Endothelial cell of umbilical vein (primary cell): ENCODE data around the gene MAN2B2. TPM values are rescaled to one million over a fixed set of nuclear protein-coding genes. Genes with fewer than 3 reads are reported as not detected.

Source experiments
- BruUV-seq: library from RNA; stranded (reverse); fragments of 400-500 nt; replicated peaks from 2 replicates; lab custom pipeline; 2021; lab: Mats Ljungman, UMichigan
- CTCF ChIA-PET: fragments of 300-600, 350-600 bp; sonication (Branson Sonifier 250); formaldehyde crosslinking; loops from one replicate; lab custom pipeline; 2021; ENCODE audit warnings: antibody characterized with exemption, inconsistent platforms; lab: Charles Lee
- POLR2A ChIA-PET: fragments of 300-600, 350-600 bp; sonication (Branson Sonifier 250); formaldehyde crosslinking; loops from one replicate; lab custom pipeline; 2021; ENCODE audit warnings: antibody characterized with exemption, inconsistent platforms; lab: Charles Lee
- DNase-seq: peaks from one replicate; pipeline ENCODE4 v3.0.0-alpha.2; 2011; ENCODE audit warnings: low read depth, low spot score
- FAIRE-seq: peaks from 2 replicates; lab custom pipeline; 2011; peaks lifted over from hg19 to GRCh38; lab: Jason Lieb, UNC
- H2AFZ ChIP-seq: 2 replicates; pipeline ENCODE4 v1.6.0; 2012; ENCODE audit warnings: low read depth, low read length, control low read depth, inconsistent platforms
- H3K27ac ChIP-seq: 2 replicates; pipeline ENCODE4 v1.5.1; 2011; ENCODE audit warnings: low read depth, mild to moderate bottlenecking, control low read depth, low read length, moderate library complexity; ENCODE audit not compliant: insufficient read depth
- H3K27me3 ChIP-seq, 2 experiments: 2 replicates each; pipeline versions ENCODE4 v1.6.0 to v1.6.1; 2011; ENCODE audit warnings: low read length in 2 of 2, mixed read lengths in 1 of 2; ENCODE audit not compliant: control insufficient read depth in 2 of 2, insufficient read depth in 2 of 2
- H3K36me3 ChIP-seq, 2 experiments: 2 replicates in 1 of 2; 3 replicates in 1 of 2; pipeline ENCODE4 v1.5.1; 2011; ENCODE audit warnings: low read length in 2 of 2, mild to moderate bottlenecking in 1 of 2, moderate library complexity in 1 of 2; ENCODE audit not compliant: control insufficient read depth in 2 of 2, insufficient read depth in 2 of 2; ENCODE audit errors: extremely low read depth in 1 of 2
- H3K4me1 ChIP-seq: 3 replicates; pipeline ENCODE4 v1.5.1; 2011; ENCODE audit warnings: mild to moderate bottlenecking, low read length; ENCODE audit not compliant: control insufficient read depth, insufficient read depth; ENCODE audit errors: extremely low read depth
- H3K4me2 ChIP-seq: 2 replicates; pipeline ENCODE4 v1.6.1; 2011; ENCODE audit warnings: low read length, control low read depth, mixed read lengths; ENCODE audit not compliant: insufficient read depth
- H3K4me3 ChIP-seq, 3 experiments: fragments of 200-600 bp in 1 of 3; sonication (generic), shearing (Covaris generic) in 1 of 3; replicated peaks in 1 of 3; 2 replicates each; pipeline ENCODE4 v1.5.1; 2011 to 2016; ENCODE audit warnings: control low read depth in 3 of 3, low read length in 3 of 3, mild to moderate bottlenecking in 2 of 3, inconsistent platforms in 1 of 3, low read depth in 1 of 3, moderate library complexity in 1 of 3; ENCODE audit not compliant: insufficient read depth in 1 of 3
- H3K79me2 ChIP-seq: 2 replicates; pipeline ENCODE4 v1.6.0; 2012; ENCODE audit warnings: low read length, inconsistent platforms; ENCODE audit not compliant: control insufficient read depth, insufficient read depth
- H3K9ac ChIP-seq: replicated peaks from 2 replicates; pipeline ENCODE3; 2011; ENCODE audit warnings: low read length, control low read depth; ENCODE audit not compliant: insufficient read depth; ENCODE audit errors: extremely low read depth
- H3K9me1 ChIP-seq: replicated peaks from 3 replicates; pipeline ENCODE4 v1.6.0; 2011; ENCODE audit warnings: mild to moderate bottlenecking, low read length; ENCODE audit not compliant: control insufficient read depth, insufficient read depth; ENCODE audit errors: extremely low read depth
- H3K9me3 ChIP-seq: replicated peaks from 2 replicates; pipeline ENCODE4 v1.5.1; 2012; ENCODE audit warnings: low read length, inconsistent platforms; ENCODE audit not compliant: control insufficient read depth, insufficient read depth
- H4K20me1 ChIP-seq: replicated peaks from 2 replicates; pipeline ENCODE3; 2011; ENCODE audit warnings: mild to moderate bottlenecking, low read length; ENCODE audit not compliant: control insufficient read depth, insufficient read depth; ENCODE audit errors: extremely low read depth
- EZH2 ChIP-seq: IDR thresholded peaks from 2 replicates; pipeline ENCODE4 v1.6.1; 2012; ENCODE audit warnings: borderline replicate concordance, low read depth, mild to moderate bottlenecking, moderate library complexity, low read length, inconsistent platforms; ENCODE audit not compliant: severe bottlenecking
- FOS ChIP-seq: IDR thresholded peaks from 2 replicates; pipeline ENCODE4 v1.6.1; 2011; ENCODE audit warnings: mild to moderate bottlenecking, low read length, moderate library complexity, borderline replicate concordance; ENCODE audit not compliant: insufficient read depth
- GATA2 ChIP-seq: IDR thresholded peaks from 2 replicates; pipeline ENCODE4 v1.7.0; 2011; ENCODE audit warnings: low read depth, mild to moderate bottlenecking, moderate library complexity, mixed read lengths, low read length; ENCODE audit not compliant: insufficient read length, insufficient read depth
- JUN ChIP-seq: IDR thresholded peaks from 2 replicates; pipeline ENCODE4 v1.6.1; 2011; ENCODE audit warnings: borderline replicate concordance, low read depth; ENCODE audit not compliant: insufficient read length, insufficient read depth
- MYC ChIP-seq: IDR thresholded peaks from one replicate; pipeline ENCODE4 v1.6.1; 2011; ENCODE audit warnings: mild to moderate bottlenecking, low read depth, low read length
- POLR2A ChIP-seq: IDR thresholded peaks from 2 replicates; pipeline ENCODE4 v1.6.1; 2012; ENCODE audit warnings: low read depth, mild to moderate bottlenecking, control low read depth, low read length
- POLR2AphosphoS5 ChIP-seq: IDR thresholded peaks from 2 replicates; pipeline ENCODE4 v1.6.1; 2012; ENCODE audit warnings: low read depth, mild to moderate bottlenecking, control low read depth, low read length, moderate library complexity; ENCODE audit not compliant: insufficient read depth
- dilution Hi-C: fragments of 300-500 bp; cut with MboI; formaldehyde crosslinking; loops from one replicate; pipeline ENCODE4 v1.15.0; 2019; ENCODE audit warnings: low sequenced_read_pairs; ENCODE audit not compliant: extremely low pct_ligation_motif_present
- intact Hi-C: fragments of 100-400 bp; cut with micrococcal nuclease; formaldehyde crosslinking; loops from one replicate; pipeline ENCODE4 v1.10.0; 2022
- polyA plus RNA-seq, 4 experiments: library from polyadenylated mRNA; depleted of rRNA in 3 of 4; stranded (reverse) in 3 of 4; unstranded in 1 of 4; fragments of >200 nt; gene quantifications; 2 replicates each; pipeline versions ENCODE4 v1.2.1 to v1.2.3, GENCODE V29; 2011 to 2012; ENCODE audit warnings: missing spikeins in 1 of 4
- total RNA-seq: library from RNA; stranded (reverse); gene quantifications from 2 replicates; pipeline ENCODE4 v1.2.3, GENCODE V29; 2021
- TF ChIP-seq, protein P1 (sequence below): IDR thresholded peaks from 2 replicates; pipeline ENCODE4 v1.6.1; 2011; ENCODE audit not compliant: insufficient read depth, insufficient read length
- TF ChIP-seq, protein P2 (sequence below), 2 donors: IDR thresholded peaks; 1 replicate in 1 of 2; 2 replicates in 1 of 2; pipeline ENCODE4 v1.5.1; 2011; ENCODE audit warnings: low read length in 2 of 2, mild to moderate bottlenecking in 2 of 2, moderate library complexity in 2 of 2, control low read depth in 1 of 2, inconsistent platforms in 1 of 2, low read depth in 1 of 2; ENCODE audit not compliant: insufficient read depth in 1 of 2; ENCODE audit errors: extremely low read depth in 1 of 2

Gene MAN2B2
- total and polyA plus RNA-seq, 2 donors (not counting 3 experiments of a cell fraction or from before 2014, with no cell fraction given) = 15.7 to 25.1 TPM

DNA sequence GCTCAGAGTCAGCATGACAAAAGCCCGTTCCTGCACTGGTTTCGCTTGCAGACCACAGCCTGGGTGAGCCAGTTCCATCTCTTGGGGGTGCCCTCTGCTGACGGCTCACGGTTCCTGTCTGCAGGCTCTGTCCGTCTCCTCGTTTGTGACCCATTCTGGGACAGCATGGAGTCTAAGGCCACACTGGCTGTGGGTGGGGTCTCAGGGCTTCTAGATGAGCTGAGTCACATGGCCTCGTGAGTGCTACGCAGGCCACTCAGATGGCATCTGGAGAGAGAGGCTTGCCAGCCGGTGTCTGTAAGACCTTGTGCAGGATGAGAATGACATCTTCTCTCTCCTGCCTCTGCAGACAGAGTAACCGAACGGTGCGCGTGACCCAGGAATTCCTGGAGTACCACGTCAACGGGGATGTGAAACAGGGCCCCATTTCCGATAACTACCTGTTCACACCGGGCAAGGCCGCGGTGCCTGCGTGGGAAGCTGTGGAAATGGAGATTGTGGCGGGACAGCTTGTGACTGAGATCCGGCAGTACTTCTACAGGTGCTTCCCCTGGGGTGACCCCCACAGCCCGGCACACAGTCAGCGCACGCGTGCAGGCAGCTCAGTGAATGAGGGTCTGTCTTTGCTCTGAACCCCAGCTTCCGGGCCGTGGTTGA lies 33.9 kb downstream of the MAN2B2 start:
- no peaks in the 10 kb centered on the region for H3K9me3 ChIP-seq
- H2AFZ ChIP-seq = no peak overlapping the region
- POLR2A ChIA-PET = no interaction called here
- BruUV-seq = no TSS peak
- DNase-seq = no peak
- no peak overlapping the region for H3K9ac ChIP-seq
- H3K4me3 ChIP-seq = no peak overlapping the region
- intact Hi-C loops = no loop called here
- H4K20me1 ChIP-seq = no peaks in the 10 kb centered on the region
- TF ChIP-seq FOS = no peak
- TF ChIP-seq MYC = no peak
- no peaks in the 10 kb centered on the region for H3K4me1 ChIP-seq
- H3K9me1 ChIP-seq = no peaks in the 10 kb centered on the region
- H3K36me3 ChIP-seq = peaks cover 0 to 14% of the 10 kb centered on the region in 2 experiments
- no peak for FAIRE-seq
- no peaks in the 10 kb centered on the region for H3K27me3 ChIP-seq
- dilution Hi-C loops = no loop called here
- no peaks in the 10 kb centered on the region for H3K79me2 ChIP-seq
- no peak overlapping the region for H3K4me2 ChIP-seq
- CTCF ChIA-PET = no interaction called here
- no peak overlapping the region for H3K27ac ChIP-seq

DNA sequence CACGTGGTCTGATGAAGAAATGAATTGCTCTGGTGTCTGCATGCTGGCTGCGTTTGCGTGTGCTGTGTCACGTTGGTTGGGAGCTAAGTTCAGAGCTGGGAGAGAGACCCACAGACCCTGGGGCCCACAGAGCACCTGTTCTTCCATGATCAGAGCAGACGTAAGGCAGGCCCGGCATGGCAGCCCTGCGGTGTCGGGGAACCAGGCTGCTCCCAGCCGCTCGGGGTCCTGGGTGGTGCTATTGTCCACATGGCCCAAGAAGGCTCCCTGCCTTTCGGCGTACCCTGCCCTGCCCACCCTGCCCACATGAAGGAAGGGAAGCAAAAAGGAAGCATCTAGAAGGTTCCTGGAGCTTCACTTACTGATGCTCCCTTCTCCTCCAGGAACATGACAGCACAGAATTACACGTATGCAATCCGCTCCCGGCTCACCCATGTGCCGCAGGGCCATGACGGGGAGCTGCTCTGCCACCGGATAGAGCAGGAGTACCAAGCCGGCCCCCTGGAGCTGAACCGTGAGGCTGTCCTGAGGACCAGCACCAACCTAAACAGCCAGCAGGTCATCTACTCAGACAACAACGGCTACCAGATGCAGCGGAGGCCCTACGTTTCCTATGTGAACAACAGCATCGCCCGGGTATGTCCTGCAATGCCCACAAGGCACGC lies 34.6 kb downstream of the MAN2B2 start:
- BruUV-seq = no TSS peak
- Histone ChIP-seq H3K36me3 (peaks cover 0 to 16% of the 10 kb centered on the region in 2 experiments), H3K4me3 (no peak overlapping the region), H3K27me3 (no peaks in the 10 kb centered on the region), H3K9me3 (no peaks in the 10 kb centered on the region), H3K27ac (no peak overlapping the region), H3K79me2 (no peaks in the 10 kb centered on the region), H3K4me2 (no peak overlapping the region), H3K9ac (no peak overlapping the region), H3K4me1 (no peaks in the 10 kb centered on the region), H3K9me1 (no peaks in the 10 kb centered on the region), H2AFZ (no peak overlapping the region), H4K20me1 (no peaks in the 10 kb centered on the region)
- ChIA-PET CTCF (no interaction called here), POLR2A (no interaction called here)
- no peak for DNase-seq
- dilution Hi-C loops (no loop called here), intact Hi-C loops (no loop called here)
- no peak for TF ChIP-seq POLR2AphosphoS5
- no peak for TF ChIP-seq MYC
- TF ChIP-seq POLR2A = no peak
- TF ChIP-seq, protein P1, sequence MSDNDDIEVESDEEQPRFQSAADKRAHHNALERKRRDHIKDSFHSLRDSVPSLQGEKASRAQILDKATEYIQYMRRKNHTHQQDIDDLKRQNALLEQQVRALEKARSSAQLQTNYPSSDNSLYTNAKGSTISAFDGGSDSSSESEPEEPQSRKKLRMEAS = no peak
- no peak for TF ChIP-seq EZH2
- no peak for TF ChIP-seq GATA2
- TF ChIP-seq JUN = no peak
- TF ChIP-seq, protein P2, sequence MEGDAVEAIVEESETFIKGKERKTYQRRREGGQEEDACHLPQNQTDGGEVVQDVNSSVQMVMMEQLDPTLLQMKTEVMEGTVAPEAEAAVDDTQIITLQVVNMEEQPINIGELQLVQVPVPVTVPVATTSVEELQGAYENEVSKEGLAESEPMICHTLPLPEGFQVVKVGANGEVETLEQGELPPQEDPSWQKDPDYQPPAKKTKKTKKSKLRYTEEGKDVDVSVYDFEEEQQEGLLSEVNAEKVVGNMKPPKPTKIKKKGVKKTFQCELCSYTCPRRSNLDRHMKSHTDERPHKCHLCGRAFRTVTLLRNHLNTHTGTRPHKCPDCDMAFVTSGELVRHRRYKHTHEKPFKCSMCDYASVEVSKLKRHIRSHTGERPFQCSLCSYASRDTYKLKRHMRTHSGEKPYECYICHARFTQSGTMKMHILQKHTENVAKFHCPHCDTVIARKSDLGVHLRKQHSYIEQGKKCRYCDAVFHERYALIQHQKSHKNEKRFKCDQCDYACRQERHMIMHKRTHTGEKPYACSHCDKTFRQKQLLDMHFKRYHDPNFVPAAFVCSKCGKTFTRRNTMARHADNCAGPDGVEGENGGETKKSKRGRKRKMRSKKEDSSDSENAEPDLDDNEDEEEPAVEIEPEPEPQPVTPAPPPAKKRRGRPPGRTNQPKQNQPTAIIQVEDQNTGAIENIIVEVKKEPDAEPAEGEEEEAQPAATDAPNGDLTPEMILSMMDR (IDR thresholded peaks at IDR 0.05; ENCODE audit: extremely low read depth in 1 of 2, insufficient read depth in 1 of 2, low read depth in 1 of 2, low read length in 2 of 2) = no peak
- no peak for TF ChIP-seq FOS
- FAIRE-seq = no peak
